Activated T-cell treated with anti-CD3 and anti-CD28 coated beads, Interleukin-2, amount 50 U/mL, for 72 hours (primary cell): ENCODE results near the gene ZMYND10. TPM values are rescaled to one million over a fixed set of nuclear protein-coding genes. Genes with fewer than 3 reads are reported as not detected.

Experiments used
- ATAC-seq, 2 donors: fragments of 150-1000 bp; cut with Tn5 transposase; replicated peaks in 1 of 2; 2 replicates each; pipeline ENCODE4 v1.10.0; 2021; ENCODE audit warnings: moderate library complexity in 2 of 2, mild to moderate bottlenecking in 1 of 2
- DNase-seq, 2 donors: peaks; one replicate each; pipeline ENCODE4 v3.0.0; 2021 to 2022; ENCODE audit warnings: mixed read lengths in 1 of 2
- H3K27ac Mint-ChIP-seq: one replicate; pipeline ENCODE4 v1.8.0; 2022; ENCODE audit warnings: mild to moderate bottlenecking, moderate library complexity, mixed read lengths
- H3K27me3 Mint-ChIP-seq: one replicate; pipeline ENCODE4 v1.8.0; 2022; ENCODE audit warnings: low read depth, mixed read lengths
- H3K36me3 Mint-ChIP-seq, 2 donors: one replicate each; pipeline ENCODE4 v1.8.0; 2022; ENCODE audit warnings: mixed read lengths in 2 of 2, mild to moderate bottlenecking in 1 of 2; ENCODE audit not compliant: insufficient read depth in 2 of 2
- H3K4me1 Mint-ChIP-seq: one replicate; pipeline ENCODE4 v1.8.0; 2022; ENCODE audit warnings: low read depth, mixed read lengths
- H3K4me3 Mint-ChIP-seq, 2 donors: one replicate each; pipeline ENCODE4 v1.8.0; 2022; ENCODE audit warnings: mild to moderate bottlenecking in 2 of 2, mixed read lengths in 2 of 2, moderate library complexity in 2 of 2
- H3K9me3 Mint-ChIP-seq, 2 donors: one replicate each; pipeline ENCODE4 v1.8.0; 2022; ENCODE audit warnings: mixed read lengths in 2 of 2
- total RNA-seq, 2 donors: library from RNA; stranded (reverse); gene quantifications; one replicate each; pipeline ENCODE4 v1.2.3, GENCODE V29; 2022

Gene ZMYND10
- 1 to 10 TPM; 1.2 TPM for total RNA-seq

DNA sequence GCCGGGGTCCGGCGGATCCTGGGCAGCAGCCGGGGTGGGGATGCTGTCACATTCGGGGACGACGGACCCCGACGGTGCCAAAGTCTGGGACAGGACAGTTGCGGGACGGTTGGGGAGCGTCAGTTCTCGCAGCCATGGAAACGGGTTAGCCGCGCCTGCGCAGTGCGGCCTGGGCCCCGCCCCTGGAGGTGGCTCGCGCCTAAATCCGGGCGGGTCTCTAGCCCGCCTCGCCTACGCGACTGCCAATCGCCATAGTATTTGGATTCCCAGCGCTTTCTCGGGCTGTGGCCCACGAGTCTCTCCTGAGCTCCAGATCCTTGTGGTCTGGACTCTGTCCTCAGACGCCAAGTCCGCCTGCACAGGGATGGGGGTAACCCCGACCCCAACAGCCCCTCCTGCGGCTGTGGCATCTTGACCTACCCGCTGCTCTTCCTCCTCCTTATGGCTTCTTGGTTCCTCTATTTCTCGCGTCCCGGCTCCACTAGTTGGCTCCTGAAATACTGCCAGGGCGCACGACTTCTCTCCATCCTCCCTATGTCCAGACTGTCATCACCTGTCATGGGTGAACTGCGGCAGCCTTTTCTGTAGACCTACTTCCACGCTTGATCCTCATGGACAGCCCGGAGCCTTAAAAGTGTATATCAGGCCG lies at the start of gene ZMYND10:
Gene ZMYND10 (minus strand): TSS at position 147 of the 649 bp plus-strand sequence. CDS start 153 bp downstream, outside the sequence.
- Mint-ChIP-seq H3K4me1 (peaks cover 51% of the 10 kb centered on the region), H3K27me3 (no peaks in the 10 kb centered on the region), H3K9me3 (no peaks in the 10 kb centered on the region), H3K27ac (peak within 1 kb of the TSS; percentile 48), H3K4me3 (peak within 1 kb of the TSS; percentile 79 to 87), H3K36me3 (peaks cover 0 to 7% of the 10 kb centered on the region in 2 donors)
- peak; percentile 81 to 84 for DNase-seq
- ATAC-seq: peak; percentile 28 to 43

DNA sequence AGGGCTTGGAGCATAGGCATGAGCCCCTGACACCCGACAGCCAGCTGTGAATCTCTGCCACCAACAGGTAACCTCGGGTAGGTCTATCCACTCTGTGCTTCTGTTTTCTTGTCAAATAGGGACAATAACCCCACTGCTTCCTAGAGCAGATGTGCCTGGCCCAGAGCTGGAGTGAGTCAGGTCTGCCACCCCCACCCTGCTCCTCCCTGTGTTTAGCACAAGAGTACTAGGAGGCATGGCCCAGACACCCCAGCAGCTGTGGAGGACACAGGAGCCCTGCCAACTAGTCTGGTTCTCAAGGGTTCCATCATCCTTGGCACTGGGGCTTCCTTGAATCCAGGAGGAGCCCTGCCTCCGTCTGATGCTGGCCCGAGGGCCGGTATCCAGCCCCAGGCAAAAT lies 47.5 kb upstream of the ZMYND10 start:
- no peaks in the 10 kb centered on the region for H3K9me3 Mint-ChIP-seq
- no peak overlapping the region for H3K27ac Mint-ChIP-seq
- no peak overlapping the region for H3K4me3 Mint-ChIP-seq
- no peak for DNase-seq
- no peak for ATAC-seq
- peaks cover 7% of the 10 kb centered on the region for H3K4me1 Mint-ChIP-seq
- no peaks in the 10 kb centered on the region for H3K36me3 Mint-ChIP-seq
- no peaks in the 10 kb centered on the region for H3K27me3 Mint-ChIP-seq

DNA sequence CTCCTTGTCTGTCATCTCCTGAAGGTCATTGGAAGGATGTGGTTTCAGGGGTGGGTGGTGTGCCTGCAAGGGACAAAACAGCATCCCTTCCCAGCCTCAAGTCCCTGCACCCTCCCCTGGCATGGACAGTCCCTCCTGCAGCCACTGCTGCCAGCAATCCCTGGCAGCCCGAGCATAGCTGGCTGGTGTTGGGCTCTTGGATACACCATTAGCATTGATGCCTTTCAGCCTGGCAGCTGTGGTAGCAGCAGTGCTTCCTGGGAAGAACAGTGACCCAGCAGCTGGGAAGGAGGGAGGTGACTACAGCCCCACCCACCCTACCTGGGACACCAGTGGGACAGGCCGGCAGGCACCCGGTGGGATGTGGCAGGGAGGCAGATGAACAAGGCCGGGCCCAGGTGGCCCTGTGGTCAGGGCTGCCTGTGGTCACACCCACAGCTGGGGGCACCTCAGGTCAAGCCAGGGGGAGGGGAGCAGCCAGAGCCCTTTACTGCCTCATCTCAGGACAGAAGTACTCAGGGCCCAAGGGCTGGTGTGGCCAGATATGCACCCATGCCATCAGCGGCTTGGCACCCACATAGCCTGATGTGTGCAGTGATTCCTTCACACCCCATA lies 46.7 kb upstream of the ZMYND10 start:
- Mint-ChIP-seq H3K36me3 (no peaks in the 10 kb centered on the region), H3K27me3 (no peaks in the 10 kb centered on the region), H3K4me3 (no peak overlapping the region), H3K27ac (no peak overlapping the region), H3K9me3 (no peaks in the 10 kb centered on the region), H3K4me1 (peaks cover 7% of the 10 kb centered on the region)
- DNase-seq: no peak
- ATAC-seq: no peak

DNA sequence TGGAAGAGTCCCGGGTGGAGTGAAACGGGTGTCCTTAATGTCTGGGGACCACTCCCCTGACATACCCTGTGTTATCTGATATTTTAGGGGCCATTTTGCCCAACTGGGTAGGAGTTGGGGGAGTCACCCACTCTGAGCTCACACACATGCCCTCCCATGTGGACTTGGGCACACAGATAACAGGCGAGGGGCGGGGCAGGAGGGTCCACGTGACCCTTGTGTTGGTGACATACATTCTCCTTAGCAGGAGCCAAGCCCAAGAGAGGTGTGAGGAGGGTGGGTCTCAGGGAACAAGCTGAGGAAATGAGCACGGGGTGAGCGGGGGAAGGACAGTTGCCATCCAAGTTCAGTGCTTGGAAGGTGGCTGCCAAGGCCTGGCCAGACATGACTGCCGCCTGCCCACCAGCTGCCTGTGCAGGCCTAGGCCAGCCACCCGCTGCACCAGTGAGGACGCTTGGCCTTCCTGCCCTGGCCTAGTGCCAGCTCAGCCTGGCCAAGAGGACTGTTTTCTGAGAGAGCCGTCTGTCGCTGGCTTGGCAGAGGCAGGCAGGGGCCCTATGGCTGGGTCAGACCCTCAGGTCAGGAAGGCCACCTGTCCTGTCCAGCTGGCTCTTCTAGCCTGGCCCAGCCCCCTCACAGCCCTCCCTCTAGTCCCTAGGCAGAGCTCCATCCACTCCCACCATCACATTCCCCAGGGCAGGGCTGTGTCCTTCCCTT lies 45.1 kb upstream of the ZMYND10 start:
- DNase-seq (no peak), ATAC-seq (no peak)
- H3K9me3 Mint-ChIP-seq: no peaks in the 10 kb centered on the region
- no peaks in the 10 kb centered on the region for H3K27me3 Mint-ChIP-seq
- no peak overlapping the region for H3K4me3 Mint-ChIP-seq
- H3K27ac Mint-ChIP-seq: no peak overlapping the region
- H3K4me1 Mint-ChIP-seq: peaks cover 7% of the 10 kb centered on the region
- H3K36me3 Mint-ChIP-seq: no peaks in the 10 kb centered on the region

DNA sequence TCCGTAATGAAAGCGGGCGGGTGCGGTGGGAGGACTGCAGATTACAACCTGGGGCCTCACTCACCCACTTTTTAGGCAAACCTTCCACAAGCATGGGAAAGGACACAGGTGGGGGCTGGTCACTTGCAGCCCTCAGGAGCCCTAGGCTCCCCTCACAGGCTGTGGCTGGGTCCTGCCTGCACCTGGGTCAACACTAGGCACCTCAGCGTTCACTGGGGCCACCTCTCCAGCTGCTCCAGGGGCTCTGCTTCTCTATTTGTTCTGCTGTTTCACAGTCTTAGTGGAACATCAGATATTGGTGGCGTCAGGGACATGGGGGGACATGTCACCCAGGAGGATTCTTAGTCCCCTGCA lies 43.9 kb upstream of the ZMYND10 start:
- peaks cover 7% of the 10 kb centered on the region for H3K4me1 Mint-ChIP-seq
- H3K9me3 Mint-ChIP-seq: no peaks in the 10 kb centered on the region
- H3K27ac Mint-ChIP-seq: no peak overlapping the region
- ATAC-seq (no peak), DNase-seq (no peak)
- no peaks in the 10 kb centered on the region for H3K36me3 Mint-ChIP-seq
- H3K4me3 Mint-ChIP-seq: no peak overlapping the region
- no peaks in the 10 kb centered on the region for H3K27me3 Mint-ChIP-seq

DNA sequence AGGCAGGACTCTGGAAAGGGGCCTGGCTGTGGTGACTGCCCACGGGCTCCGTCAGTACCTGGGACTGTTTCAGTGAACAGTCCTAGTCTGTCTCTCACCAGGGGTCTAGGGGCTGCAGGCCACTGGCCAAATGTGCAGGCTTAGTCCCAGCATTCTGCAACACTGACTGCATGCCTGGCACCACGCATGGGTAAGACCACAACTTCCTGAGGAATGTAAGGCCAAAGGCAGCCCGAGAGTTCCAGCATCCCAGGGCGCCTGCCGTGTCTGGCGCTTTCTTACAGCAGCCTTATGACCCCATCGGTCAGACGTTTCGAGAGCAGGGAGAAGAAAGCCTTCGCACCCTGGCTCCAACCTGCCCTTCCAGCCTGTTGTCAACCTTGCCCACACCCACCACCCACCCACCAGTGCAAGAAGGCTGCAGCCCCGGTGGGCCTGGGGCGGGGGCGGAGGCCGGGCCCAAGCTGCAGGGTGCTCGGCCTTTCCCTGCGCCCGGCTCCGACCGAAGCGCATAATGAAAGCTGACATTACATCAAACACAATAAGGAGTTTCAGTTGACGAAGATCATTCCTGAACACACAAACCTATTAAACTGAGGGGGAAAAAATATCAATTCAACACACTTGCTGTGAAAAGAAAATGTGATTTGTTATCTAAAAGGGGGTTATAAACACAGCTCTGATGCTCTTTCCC lies 43.3 kb upstream of the ZMYND10 start:
- Mint-ChIP-seq H3K9me3 (no peaks in the 10 kb centered on the region), H3K27me3 (no peaks in the 10 kb centered on the region), H3K4me1 (peaks cover 7% of the 10 kb centered on the region), H3K27ac (no peak overlapping the region), H3K4me3 (no peak overlapping the region), H3K36me3 (no peaks in the 10 kb centered on the region)
- no peak for ATAC-seq
- no peak for DNase-seq

DNA sequence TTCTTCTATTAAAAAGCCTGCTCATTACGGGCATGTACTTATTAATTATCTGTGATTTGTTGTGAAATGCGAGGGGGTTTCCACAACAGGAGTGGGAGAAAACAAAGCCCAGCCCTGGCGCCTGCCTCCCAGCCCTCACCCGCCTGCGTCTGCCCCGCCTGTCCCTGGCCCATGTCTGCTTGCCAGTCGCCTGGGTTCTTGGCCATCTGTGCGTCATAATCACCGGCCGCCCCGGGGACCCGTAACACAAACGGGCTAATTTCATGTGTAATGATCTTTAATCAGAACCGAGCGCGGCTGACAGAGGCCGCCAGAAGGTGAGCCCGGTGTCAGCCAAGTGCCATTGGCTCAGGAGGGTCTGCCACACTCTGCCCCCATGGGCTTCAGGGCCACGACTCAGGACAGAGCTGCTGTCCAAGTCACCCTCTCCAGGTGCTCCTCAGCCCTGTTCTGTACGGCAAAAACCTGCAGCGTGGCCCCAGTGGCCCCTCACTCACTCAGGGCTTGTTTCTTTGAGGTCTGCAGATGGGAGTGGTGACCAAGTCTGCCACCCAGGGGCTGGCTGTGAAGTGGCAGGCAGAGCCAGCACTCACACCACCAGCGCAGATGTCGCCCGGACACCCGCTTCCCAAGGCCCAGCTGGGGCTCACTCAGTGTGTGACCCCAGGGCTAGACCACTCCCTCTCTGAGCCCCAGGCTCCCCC lies 42.6 kb upstream of the ZMYND10 start:
- DNase-seq (no peak), ATAC-seq (no peak)
- Mint-ChIP-seq H3K9me3 (no peaks in the 10 kb centered on the region), H3K4me1 (peaks cover 7% of the 10 kb centered on the region), H3K27ac (no peak overlapping the region), H3K27me3 (no peaks in the 10 kb centered on the region), H3K36me3 (no peaks in the 10 kb centered on the region), H3K4me3 (no peak overlapping the region)

DNA sequence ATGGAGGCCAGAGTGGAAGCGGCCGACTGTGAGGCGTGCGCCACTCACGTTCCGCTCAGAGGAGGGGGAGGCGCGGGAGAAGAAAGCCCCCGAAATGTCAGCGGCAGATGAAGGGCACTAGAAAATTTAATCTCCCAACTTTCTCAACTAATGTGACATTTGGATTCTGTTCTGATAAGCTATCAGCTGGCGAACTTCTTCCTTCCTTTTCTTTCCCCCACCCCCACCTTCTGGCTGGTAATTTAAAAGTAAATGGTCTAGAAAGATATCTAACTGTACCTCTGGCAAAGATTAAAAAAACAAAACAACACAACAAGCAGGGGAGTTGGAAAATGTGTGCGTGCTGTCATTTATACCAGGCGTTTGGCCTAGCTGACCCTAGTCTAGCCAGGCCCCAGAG lies 40.2 kb upstream of the ZMYND10 start:
- no peaks in the 10 kb centered on the region for H3K27me3 Mint-ChIP-seq
- H3K36me3 Mint-ChIP-seq: no peaks in the 10 kb centered on the region
- no peaks in the 10 kb centered on the region for H3K9me3 Mint-ChIP-seq
- H3K4me1 Mint-ChIP-seq: no peaks in the 10 kb centered on the region
- H3K4me3 Mint-ChIP-seq: no peak overlapping the region
- no peak for ATAC-seq
- no peak for DNase-seq
- H3K27ac Mint-ChIP-seq: no peak overlapping the region

DNA sequence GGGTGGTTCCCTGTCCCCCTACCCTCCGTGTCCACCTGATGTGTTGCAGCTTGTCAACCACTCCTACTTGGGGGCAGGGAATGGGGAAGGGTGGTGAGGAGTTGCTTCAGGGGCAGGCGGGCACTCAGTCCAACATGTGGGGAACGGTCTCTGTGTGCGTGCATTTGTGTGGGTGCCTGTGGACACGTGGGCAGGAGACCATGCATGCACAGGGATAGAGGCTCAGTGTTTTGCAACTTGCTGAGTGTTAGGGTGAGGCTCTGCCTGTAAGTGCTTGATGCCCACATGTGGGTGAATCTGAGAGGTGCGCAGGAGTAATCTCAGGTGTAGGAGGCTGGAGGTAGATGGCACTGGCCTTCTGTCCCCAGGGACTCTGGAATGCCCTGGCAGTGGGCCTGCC lies 38.2 kb upstream of the ZMYND10 start:
- no peak for ATAC-seq
- H3K27ac Mint-ChIP-seq: no peak overlapping the region
- no peak overlapping the region for H3K4me3 Mint-ChIP-seq

DNA sequence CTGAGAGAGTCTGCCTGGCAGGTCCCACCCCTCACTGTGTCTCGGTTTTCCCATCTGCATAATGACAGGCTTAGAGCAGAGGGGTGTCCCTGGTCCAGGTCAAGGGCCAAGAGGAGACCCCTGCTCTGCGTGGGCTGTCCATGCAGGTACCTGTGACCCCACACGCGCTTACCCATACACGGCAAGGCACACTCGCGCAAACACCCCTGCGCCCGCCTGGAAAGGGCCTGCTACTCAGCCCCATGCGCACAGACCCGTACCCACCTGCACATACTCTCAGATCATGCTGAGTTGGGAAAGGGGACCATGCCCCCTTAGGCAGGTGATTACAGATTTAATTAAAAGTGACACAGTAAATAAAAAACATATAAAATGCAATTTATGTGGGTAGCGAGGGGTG lies 37.2 kb upstream of the ZMYND10 start:
- no peaks in the 10 kb centered on the region for H3K27me3 Mint-ChIP-seq
- no peak overlapping the region for H3K4me3 Mint-ChIP-seq

More for the DNA sequence above, 38.2 kb upstream of the ZMYND10 start:
- Mint-ChIP-seq H3K27me3 (no peaks in the 10 kb centered on the region), H3K9me3 (no peaks in the 10 kb centered on the region), H3K4me1 (no peaks in the 10 kb centered on the region), H3K36me3 (no peaks in the 10 kb centered on the region)
- DNase-seq: no peak

DNA sequence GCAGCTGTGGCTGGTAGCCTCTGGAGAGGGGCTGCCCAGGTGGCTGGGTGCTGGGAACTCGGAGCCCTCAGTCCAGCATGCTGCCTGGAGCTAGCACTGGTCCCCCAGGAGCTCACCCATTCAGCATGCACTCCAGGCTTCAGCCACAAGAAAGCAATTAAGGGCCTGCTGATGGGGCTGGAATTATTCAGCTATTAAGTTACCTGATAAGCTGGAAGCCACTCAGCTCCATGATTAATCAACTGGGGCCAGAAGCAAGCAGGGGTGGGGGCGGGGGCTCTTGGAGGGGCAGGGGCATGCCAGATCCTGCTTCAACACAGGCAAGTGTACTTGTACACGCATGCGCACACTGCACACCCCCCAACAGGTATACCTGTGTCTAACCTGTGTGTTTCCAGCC lies 35.9 kb upstream of the ZMYND10 start:
- H3K4me1 Mint-ChIP-seq: no peaks in the 10 kb centered on the region

More for the DNA sequence above, 37.2 kb upstream of the ZMYND10 start:
- Mint-ChIP-seq H3K27ac (no peak overlapping the region), H3K4me1 (no peaks in the 10 kb centered on the region), H3K9me3 (no peaks in the 10 kb centered on the region), H3K36me3 (no peaks in the 10 kb centered on the region)
- DNase-seq: no peak
- no peak for ATAC-seq

DNA sequence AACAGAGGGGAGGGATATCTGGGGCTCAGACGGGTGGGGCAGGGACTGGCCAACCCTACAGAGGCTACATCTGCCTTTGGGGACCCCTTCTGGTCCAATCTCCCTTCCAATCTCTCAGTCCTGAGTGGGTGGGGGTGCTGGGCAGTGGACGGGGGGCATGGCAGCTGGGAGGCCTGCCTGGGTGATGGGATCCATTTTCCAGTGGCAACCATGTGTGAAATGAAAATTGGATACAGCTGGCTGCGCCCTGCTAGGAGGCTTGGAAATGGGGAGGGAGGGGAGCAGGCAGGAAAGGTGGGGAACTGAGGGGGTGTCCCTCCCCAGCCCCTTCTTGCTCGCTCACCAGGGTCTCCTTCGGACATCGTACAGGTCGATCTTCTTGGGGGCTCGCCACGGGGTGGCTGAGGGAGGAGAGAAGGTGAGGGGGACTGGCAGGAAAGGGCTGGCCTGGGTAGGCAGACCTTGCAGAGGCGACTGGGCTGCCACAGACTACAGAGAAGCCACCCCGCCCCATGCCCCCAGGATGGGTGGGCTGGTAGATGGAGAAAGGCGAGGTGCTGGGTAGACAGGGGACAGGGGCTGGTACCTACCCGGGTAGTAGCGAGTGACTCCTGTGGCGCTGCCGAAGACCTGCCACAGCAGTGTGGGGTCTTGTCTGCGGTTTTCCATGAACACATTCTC lies 35.0 kb upstream of the ZMYND10 start:
- Mint-ChIP-seq H3K4me1 (no peaks in the 10 kb centered on the region), H3K4me3 (no peak overlapping the region), H3K9me3 (no peaks in the 10 kb centered on the region), H3K27ac (no peak overlapping the region), H3K36me3 (no peaks in the 10 kb centered on the region), H3K27me3 (no peaks in the 10 kb centered on the region)
- ATAC-seq: no peak
- DNase-seq: no peak

More for the DNA sequence above, 35.9 kb upstream of the ZMYND10 start:
- no peak overlapping the region for H3K27ac Mint-ChIP-seq
- H3K4me3 Mint-ChIP-seq: no peak overlapping the region
- H3K9me3 Mint-ChIP-seq: no peaks in the 10 kb centered on the region
- no peaks in the 10 kb centered on the region for H3K36me3 Mint-ChIP-seq
- no peaks in the 10 kb centered on the region for H3K27me3 Mint-ChIP-seq
- ATAC-seq (no peak), DNase-seq (no peak)
